ENCODE data around the gene LPAR6. TPM values are rescaled to one million over a fixed set of nuclear protein-coding genes. Genes with fewer than 3 reads are reported as not detected.
A peak's percentile ranks its signal among the peaks of the same experiment; 100 is the strongest.

The LPAR6 gene
- total and polyA plus RNA-seq, 2 of the 4 experiments (the other 2 are of a cell fraction): 1.4 to 2.0 TPM

DNA sequence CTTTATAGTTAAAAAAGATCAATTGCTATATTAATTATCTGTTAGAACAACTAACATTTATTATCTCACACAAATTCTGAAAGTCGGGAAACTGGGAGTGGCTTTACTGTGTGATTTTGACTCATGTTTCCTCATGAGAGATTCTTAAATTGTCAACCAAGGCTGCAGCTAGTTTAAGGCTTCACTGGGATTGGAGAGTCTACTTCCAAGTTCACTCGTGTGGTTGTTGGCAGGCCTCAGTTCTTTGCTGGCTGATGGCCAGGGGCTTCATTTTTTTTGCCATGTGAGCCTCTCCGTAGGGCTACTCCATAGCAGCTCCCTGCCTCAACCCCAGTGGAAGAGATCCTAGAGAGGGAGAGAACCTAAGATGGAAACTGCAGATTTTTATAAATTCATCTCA lies 24.5 kb upstream of the LPAR6 start:
- dilution Hi-C loops (cut with HindIII; ENCODE audit: low sequenced_read_pairs, unreplicated experiment): no loop called here
- H3K27me3 ChIP-seq (ENCODE audit: control insufficient read depth, insufficient read depth, low read length): no peaks in the 10 kb centered on the region
- H3K23ac ChIP-seq (ENCODE audit: low read depth, low read length): no peak overlapping the region
- no peak overlapping the region for H3K56ac ChIP-seq (ENCODE audit: extremely low read depth, insufficient read depth, low read length)
- TF ChIP-seq USF2 (IDR thresholded peaks at IDR 0.05; ENCODE audit: low read depth, low read length): no peak
- no peak for TF ChIP-seq ELK1 (IDR thresholded peaks at IDR 0.05; ENCODE audit: borderline replicate concordance, low read depth, low read length)
- TF ChIP-seq CTCF (conservative IDR thresholded peaks at IDR 0.05; ENCODE audit: low read depth, low read length): no peak
- no peak for TF ChIP-seq SMC3 (IDR thresholded peaks at IDR 0.05; ENCODE audit: low read depth, low read length)
- TF ChIP-seq MAFK (IDR thresholded peaks at IDR 0.05; ENCODE audit: low read depth, low read length): no peak
- TF ChIP-seq MAZ (IDR thresholded peaks at IDR 0.05; ENCODE audit: borderline replicate concordance, low read depth, low read length): no peak
- no peak for TF ChIP-seq POLR2A (IDR thresholded peaks at IDR 0.05; ENCODE audit: low read depth, low read length)
- intact Hi-C loops (cut with micrococcal nuclease): no loop called here
- H4K8ac ChIP-seq (ENCODE audit: low read depth in 2 of 2, low read length in 2 of 2): no peak overlapping the region
- H2AK9ac ChIP-seq (replicated peaks; ENCODE audit: low read depth, low read length, poor library complexity): no peak overlapping the region
- POLR2A ChIA-PET (ENCODE audit: unreplicated experiment): interaction anchor here (0.6 kb wide), 1 partner anchor 95 kb away, joined by 3 read pairs; no protein-coding TSS in a partner anchor
- ATAC-seq (ENCODE audit: low read depth): peak; percentile 64
- no peak overlapping the region for H3K27ac ChIP-seq (ENCODE audit: insufficient read depth, low read length)
- no peaks in the 10 kb centered on the region; the same call in 1 of the 2 replicates for H4K20me1 ChIP-seq (ENCODE audit: insufficient read depth, low read length)
- BruUV-seq (replicated peaks): no TSS peak
- no peak overlapping the region for H2AK5ac ChIP-seq (ENCODE audit: low read depth, low read length)
- DNase-seq: peak; percentile 45
- 0 out of 2 replicates have a peak overlapping the region, but pooled peaks have one; percentile 37 for H3K14ac ChIP-seq (replicated peaks; ENCODE audit: low read depth, low read length)
- H3K4me1 ChIP-seq (ENCODE audit: control insufficient read depth, insufficient read depth, low read length): peaks cover 1% of the 10 kb centered on the region; the same call in 1 of the 2 replicates
- no peaks in the 10 kb centered on the region for H3K9me1 ChIP-seq (ENCODE audit: insufficient read depth, low read length)
- no peak overlapping the region for H4K91ac ChIP-seq (ENCODE audit: insufficient read depth, low read depth, low read length)
- WGBS, 2 experiments (ENCODE audit: extremely low coverage in 2 of 2, insufficient read length in 1 of 2): no CpG with 5 or more reads among the region's 3 CpGs
- no peak overlapping the region for H2BK20ac ChIP-seq (ENCODE audit: low read depth, low read length)
- in situ Hi-C loops (cut with MboI; ENCODE audit: low sequenced_read_pairs): no loop called here
- H3K4ac ChIP-seq (ENCODE audit: low read depth, low read length): no peak overlapping the region
- no peak overlapping the region for H3K9ac ChIP-seq (ENCODE audit: low read depth, low read length)
- CTCF ChIA-PET: interaction anchor here (0.6 kb wide), 1 partner anchor 105 kb away, joined by 3 read pairs; no protein-coding TSS in a partner anchor
- no peak overlapping the region for H4K5ac ChIP-seq (ENCODE audit: low read depth, low read length)
- peaks cover 10 to 16% of the 10 kb centered on the region in 2 experiments for H3K79me1 ChIP-seq (ENCODE audit: low read depth in 1 of 2, low read length in 2 of 2)
- no peak overlapping the region for H3K4me3 ChIP-seq (ENCODE audit: insufficient read depth, low read depth, low read length)
- H2BK120ac ChIP-seq (ENCODE audit: low read depth, low read length): no peak overlapping the region
- H3K9me3 ChIP-seq (ENCODE audit: control insufficient read depth, insufficient read depth, low read length): no peaks in the 10 kb centered on the region
- H3K36me3 ChIP-seq (ENCODE audit: control insufficient read depth, insufficient read depth, low read length): 0 out of 2 replicates have a peak, but pooled peaks cover 2% of the 10 kb centered on the region
- no peak overlapping the region for H2BK15ac ChIP-seq (ENCODE audit: low read depth, low read length)
- no peak overlapping the region for H3K4me2 ChIP-seq (ENCODE audit: low read depth, low read length)
- no peak overlapping the region for H2AFZ ChIP-seq (replicated peaks; ENCODE audit: low read length, poor library complexity)
- no peak overlapping the region for H3K18ac ChIP-seq (ENCODE audit: low read depth, low read length)
- no peak overlapping the region for H2BK5ac ChIP-seq (ENCODE audit: low read depth, low read length, poor library complexity, severe bottlenecking)

All from IMR-90 (cell line).